Neural cell (in vitro differentiated cells): ENCODE results near the gene TAF11.

Source experiments
- CTCF ChIP-seq: fragments of 450-650 bp; IDR thresholded peaks from 2 replicates; pipeline ENCODE4 v1.5.1; 2014; ENCODE audit warnings: antibody characterized with exemption, mild to moderate bottlenecking, moderate library complexity; ENCODE audit not compliant: poor library complexity, severe bottlenecking
- EZH2 ChIP-seq: fragments of 200-600, 300-800 bp; shearing (Covaris generic), sonication (generic); IDR thresholded peaks from 2 replicates; pipeline ENCODE4 v1.6.1; 2014; ENCODE audit warnings: antibody characterized with exemption, low read length, borderline replicate concordance, mild to moderate bottlenecking; ENCODE audit not compliant: insufficient read depth, poor library complexity, severe bottlenecking
- MXI1 ChIP-seq: fragments of 450-650 bp; conservative IDR thresholded peaks from 2 replicates; pipeline ENCODE4 v1.6.1; 2014; ENCODE audit warnings: antibody characterized with exemption, mild to moderate bottlenecking; ENCODE audit not compliant: poor library complexity, severe bottlenecking
- POLR2AphosphoS5 ChIP-seq: IDR thresholded peaks from 2 replicates; pipeline ENCODE4 v1.6.1; 2012
- REST ChIP-seq: IDR thresholded peaks from 2 replicates; pipeline ENCODE4 v1.6.1; 2012; ENCODE audit warnings: borderline replicate concordance
- SMC3 ChIP-seq: fragments of 450-650 bp; conservative IDR thresholded peaks from 2 replicates; pipeline ENCODE4 v1.6.1; 2014; ENCODE audit warnings: antibody characterized with exemption, mild to moderate bottlenecking, moderate library complexity; ENCODE audit not compliant: poor library complexity
- TAF1 ChIP-seq: IDR thresholded peaks from 2 replicates; pipeline ENCODE4 v1.6.1; 2012; ENCODE audit warnings: low read depth

DNA sequence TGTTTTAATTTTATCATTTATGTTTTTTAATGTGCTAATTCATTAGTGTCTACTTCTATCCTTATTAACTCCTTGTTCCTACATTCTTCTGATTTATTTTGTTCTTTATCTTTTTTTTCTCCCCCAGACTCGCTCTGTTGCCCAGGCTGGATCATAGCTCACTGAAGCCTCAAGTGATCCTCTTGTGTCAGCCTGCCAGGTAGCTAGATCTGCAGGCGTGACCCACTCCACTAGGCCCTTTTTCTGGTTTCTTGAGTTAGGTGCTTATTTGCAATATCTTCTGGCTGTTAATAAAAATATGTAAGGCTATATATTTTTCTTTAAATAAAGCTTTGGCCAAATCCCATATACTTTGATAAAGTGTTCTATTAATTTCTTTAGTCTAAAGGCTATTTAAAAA lies 2.8 kb downstream of the TAF11 start:
- TF ChIP-seq CTCF (no peak), POLR2AphosphoS5 (no peak), SMC3 (no peak), MXI1 (no peak), REST (no peak), EZH2 (no peak), TAF1 (no peak)
